GM18861 (cell line): ENCODE data around the gene B4GAT1.
A peak's percentile ranks its signal among the peaks of the same experiment; 100 is the strongest.
"Not testable (repeated sequence)": the region's sequence is repeated elsewhere in the genome, so short reads cannot be mapped to it uniquely, and the experiment has no call there.

Experiments used
- ATAC-seq: cut with Tn5 transposase; IDR thresholded peaks from one replicate; pipeline ENCODE4 v1.9.1; 2021; ENCODE audit not compliant: unreplicated experiment

Gene B4GAT1

DNA sequence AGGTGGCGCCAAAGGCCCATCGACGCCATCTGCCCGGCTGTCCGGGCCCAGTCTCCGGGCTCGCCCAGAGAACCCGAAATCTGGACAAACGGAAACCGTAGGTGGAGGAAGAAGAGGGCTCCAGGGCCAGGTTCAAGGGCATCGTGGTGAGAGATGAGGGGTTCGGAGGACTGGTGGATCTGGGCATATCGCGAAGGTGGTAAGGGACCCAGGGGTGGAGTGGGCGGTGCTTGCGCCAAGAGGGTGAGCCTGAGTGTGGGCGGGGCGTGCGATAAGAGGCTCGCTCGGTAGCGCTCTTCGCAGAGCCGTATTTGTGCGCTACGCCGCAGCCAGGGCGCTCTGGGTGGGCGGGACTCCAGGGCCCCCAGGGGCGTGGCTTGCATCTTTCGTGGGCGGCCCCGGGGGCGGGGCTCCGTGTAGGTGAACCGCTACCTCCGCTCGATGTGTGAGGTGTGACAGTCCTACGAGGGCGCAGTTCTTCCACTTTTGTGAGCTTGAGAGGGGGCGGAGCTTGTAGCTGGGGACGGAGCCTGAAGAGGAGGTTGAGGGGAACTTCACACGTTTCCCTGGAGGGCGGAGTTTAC is 35.4 kb downstream of the B4GAT1 start:
- ATAC-seq, result peak; percentile 44

DNA sequence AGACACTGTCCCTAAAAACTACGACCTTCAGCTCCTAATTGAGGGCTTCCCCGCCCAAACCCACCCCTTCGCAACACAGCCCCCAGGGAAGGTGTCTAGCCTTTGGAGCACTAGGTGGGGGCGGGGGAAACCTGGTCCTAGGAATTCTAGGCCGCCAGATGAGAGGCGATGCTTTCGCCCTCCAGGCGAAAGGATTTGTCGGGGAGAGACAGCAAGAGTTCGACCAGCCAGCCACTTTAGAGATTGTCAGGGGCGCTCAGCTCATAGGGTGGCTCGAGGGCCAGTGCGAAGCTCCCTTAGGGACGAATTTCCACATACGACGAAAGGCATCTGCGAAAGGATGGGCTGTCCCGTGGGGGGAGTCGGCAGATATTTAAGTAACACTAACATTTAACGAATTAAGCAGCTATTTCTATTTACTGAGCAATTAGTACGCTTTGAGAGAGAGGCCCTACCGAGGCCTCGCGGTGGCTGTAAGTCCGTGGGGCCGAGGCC is 35.9 kb downstream of the B4GAT1 start:
- ATAC-seq, result peak; percentile 42

DNA sequence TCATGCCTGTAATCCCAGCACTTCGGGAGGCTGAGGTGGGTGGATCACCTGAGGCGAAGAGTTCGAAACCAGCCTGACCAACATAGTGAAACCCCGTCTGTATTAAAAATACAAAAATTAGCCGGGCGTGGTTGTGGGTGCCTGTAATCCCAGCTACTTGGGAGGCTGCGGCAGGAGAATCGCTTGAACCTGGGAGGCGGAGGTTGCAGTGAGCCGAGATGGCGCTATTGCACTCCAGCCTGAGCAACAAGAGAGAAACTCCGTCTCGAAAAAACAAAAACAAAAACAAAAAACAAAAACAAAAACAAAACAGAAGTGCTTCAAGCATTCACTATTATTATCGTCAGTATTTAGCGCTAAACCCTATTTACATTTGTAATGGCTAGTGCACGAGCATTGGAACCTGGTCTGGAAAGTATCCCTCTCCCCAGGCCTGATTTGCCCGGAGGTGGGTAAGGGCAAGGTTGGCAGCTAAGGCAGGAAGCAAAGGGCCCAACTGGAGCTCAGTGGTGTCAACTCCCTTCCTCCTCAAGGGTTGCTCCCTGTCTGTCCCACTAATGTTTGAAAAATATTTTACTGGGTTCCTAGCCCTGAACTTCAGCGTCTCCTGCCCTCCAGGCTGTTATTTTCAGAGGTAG is 36.5 kb downstream of the B4GAT1 start:
- ATAC-seq, result not testable (repeated sequence)

DNA sequence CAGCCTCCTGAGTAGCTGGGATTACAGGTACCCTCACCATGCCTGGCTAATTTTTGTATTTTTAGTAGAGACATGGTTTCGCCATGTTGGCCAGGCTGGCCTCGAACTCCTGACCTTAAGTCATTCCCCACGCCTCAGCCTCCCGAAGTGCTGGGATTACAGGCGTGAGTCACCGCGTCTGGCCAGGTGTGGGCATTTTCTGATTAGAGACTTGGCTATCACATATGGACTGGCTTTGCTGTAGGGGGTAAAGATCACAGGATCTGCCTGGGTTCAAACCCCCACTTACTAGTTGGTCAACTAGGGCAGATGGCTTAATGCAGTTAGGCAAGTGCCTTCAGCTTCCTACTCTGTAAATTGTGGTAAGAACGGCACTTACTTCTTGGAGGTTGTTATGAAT is 37.1 kb downstream of the B4GAT1 start:
- ATAC-seq, result no peak

DNA sequence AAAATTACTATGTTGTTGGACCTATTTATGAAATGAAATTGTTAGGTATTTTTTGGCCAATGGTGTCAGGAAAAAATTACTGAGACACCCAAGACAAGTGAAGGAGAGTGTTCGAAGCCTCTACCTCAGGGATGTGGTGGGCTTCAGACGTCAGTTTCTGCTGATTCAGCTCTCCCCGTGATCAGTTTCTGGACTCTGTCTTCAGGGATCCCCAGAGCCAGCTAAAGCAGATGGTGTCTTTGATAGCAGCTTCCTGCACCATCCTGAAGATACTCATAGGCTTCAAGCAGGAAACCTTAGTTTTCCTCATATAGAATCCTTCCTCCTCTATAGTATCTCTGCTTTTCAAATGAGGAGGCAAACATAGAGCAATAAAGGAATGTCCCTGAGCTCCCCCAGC is 38.0 kb downstream of the B4GAT1 start:
- no peak for ATAC-seq

- ATAC-seq, result no peak
Measured at GRCh38 chr11:66302656-66303055, 44.8 kb downstream of the B4GAT1 start.

- no peak for ATAC-seq
Measured at GRCh38 chr11:66299186-66299585, 48.2 kb downstream of the B4GAT1 start.

DNA sequence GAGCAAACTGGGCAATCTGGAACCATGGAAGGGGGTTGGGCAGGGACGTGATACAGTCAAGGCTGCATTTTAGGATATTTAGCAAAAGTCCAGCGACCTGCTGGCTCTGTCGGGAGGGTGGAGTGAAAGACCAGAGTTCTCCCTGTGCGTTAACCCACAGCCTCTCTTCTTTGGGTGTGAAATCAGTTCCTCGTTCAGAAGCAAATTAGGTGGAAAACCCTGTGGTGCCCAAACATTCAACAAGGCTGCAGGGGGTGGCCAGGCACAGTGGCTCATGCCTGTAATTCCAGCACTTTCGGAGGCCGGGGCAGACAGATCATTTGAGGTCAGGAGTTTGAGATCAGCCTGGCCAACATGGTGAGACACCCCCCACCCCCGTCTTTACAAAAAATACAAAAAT is 49.8 kb downstream of the B4GAT1 start:
- ATAC-seq, result no peak
